T-helper 1 cell (primary cell): ENCODE results near the gene SGF29.
"Not testable (repeated sequence)": the region's sequence is repeated elsewhere in the genome, so short reads cannot be mapped to it uniquely, and the experiment has no call there.

ENCODE experiments used
- DNase-seq, 5 donors: peaks; one replicate each; pipeline ENCODE4 v3.0.0-alpha.2; 2012 to 2020

SGF29 gene

GRCh38 chr16:28567292-28567691 lies 13.6 kb downstream of the SGF29 start:
- DNase-seq = no peak

GRCh38 chr16:28569021-28569420 lies 15.3 kb downstream of the SGF29 start:
- DNase-seq = no peak

GRCh38 chr16:28569968-28570752 lies 16.4 kb downstream of the SGF29 start:
- DNase-seq = no peak

GRCh38 chr16:28572696-28573510 lies 19.2 kb downstream of the SGF29 start:
- no peak for DNase-seq

GRCh38 chr16:28573738-28574718 lies 20.3 kb downstream of the SGF29 start:
- DNase-seq = no peak

GRCh38 chr16:28574925-28575324 lies 21.2 kb downstream of the SGF29 start:
- no peak for DNase-seq

GRCh38 chr16:28575446-28576109 lies 21.9 kb downstream of the SGF29 start:
- DNase-seq = no peak

GRCh38 chr16:28580726-28581315 lies 27.1 kb downstream of the SGF29 start:
- DNase-seq = no peak

GRCh38 chr16:28585674-28586073 lies 32.0 kb downstream of the SGF29 start:
- no peak for DNase-seq

GRCh38 chr16:28586466-28586865 lies 32.7 kb downstream of the SGF29 start:
- no peak for DNase-seq

GRCh38 chr16:28587386-28587785 lies 33.7 kb downstream of the SGF29 start:
- no peak for DNase-seq

GRCh38 chr16:28589069-28589468 lies 35.3 kb downstream of the SGF29 start:
- no peak for DNase-seq

- no peak for DNase-seq
These were observed 36.2 kb downstream of the SGF29 start for GRCh38 chr16:28589930-28590329.

- no peak for DNase-seq
These were observed 36.9 kb downstream of the SGF29 start for GRCh38 chr16:28590384-28591340.

GRCh38 chr16:28591355-28591754 lies 37.6 kb downstream of the SGF29 start:
- DNase-seq = no peak

- no peak for DNase-seq
These were observed 38.8 kb downstream of the SGF29 start for GRCh38 chr16:28592511-28592910.

GRCh38 chr16:28592979-28593553 lies 39.3 kb downstream of the SGF29 start:
- DNase-seq = no peak

GRCh38 chr16:28595451-28595850 lies 41.7 kb downstream of the SGF29 start:
- not testable (repeated sequence) for DNase-seq

- no peak for DNase-seq
These were observed 42.5 kb downstream of the SGF29 start for GRCh38 chr16:28596115-28596630.
